ENCODE data around the gene BEND3.
"Not testable (repeated sequence)": the region's sequence is repeated elsewhere in the genome, so short reads cannot be mapped to it uniquely, and the experiment has no call there.

Gene BEND3

GRCh38 chr6:107144666-107145065 is 29.4 kb upstream of the BEND3 start:
- DNase-seq (ENCODE audit: low read depth) = no peak
- H3K4me3 ChIP-seq (ENCODE audit: low read length) = no peak overlapping the region
- TF ChIP-seq CTCF (conservative IDR thresholded peaks at IDR 0.05; ENCODE audit: low read length) = no peak

GRCh38 chr6:107144014-107144413 is 28.7 kb upstream of the BEND3 start:
- no peak for DNase-seq (ENCODE audit: low read depth)
- TF ChIP-seq CTCF (conservative IDR thresholded peaks at IDR 0.05; ENCODE audit: low read length) = no peak
- no peak overlapping the region for H3K4me3 ChIP-seq (ENCODE audit: low read length)

GRCh38 chr6:107140581-107140980 is 25.3 kb upstream of the BEND3 start:
- no peak overlapping the region for H3K4me3 ChIP-seq (ENCODE audit: low read length)
- TF ChIP-seq CTCF (conservative IDR thresholded peaks at IDR 0.05; ENCODE audit: low read length) = no peak
- DNase-seq (ENCODE audit: low read depth) = no peak

GRCh38 chr6:107136324-107136723 is 21.0 kb upstream of the BEND3 start:
- not testable (repeated sequence) for H3K4me3 ChIP-seq (ENCODE audit: low read length); DNase-seq (ENCODE audit: low read depth)

- not testable (repeated sequence) for DNase-seq (ENCODE audit: low read depth); H3K4me3 ChIP-seq (ENCODE audit: low read length)
Measured at GRCh38 chr6:107135048-107135680, 19.8 kb upstream of the BEND3 start.

GRCh38 chr6:107132330-107132954 is 17.1 kb upstream of the BEND3 start:
- no peak overlapping the region for H3K4me3 ChIP-seq (ENCODE audit: low read length)
- DNase-seq (ENCODE audit: low read depth) = no peak
- TF ChIP-seq CTCF (conservative IDR thresholded peaks at IDR 0.05; ENCODE audit: low read length) = peak; percentile 44

- no peak overlapping the region for H3K4me3 ChIP-seq (ENCODE audit: low read length)
- no peak for DNase-seq (ENCODE audit: low read depth)
- no peak for TF ChIP-seq CTCF (conservative IDR thresholded peaks at IDR 0.05; ENCODE audit: low read length)
Measured at GRCh38 chr6:107129370-107129925, 14.1 kb upstream of the BEND3 start.

- DNase-seq (ENCODE audit: low read depth) = no peak
- no peak overlapping the region for H3K4me3 ChIP-seq (ENCODE audit: low read length)
- TF ChIP-seq CTCF (conservative IDR thresholded peaks at IDR 0.05; ENCODE audit: low read length) = no peak
Measured at GRCh38 chr6:107128577-107128976, 13.3 kb upstream of the BEND3 start.
